Embryonic facial prominence (tissue), 1 donor: ENCODE data around the gene SUV39H2.
"Not testable (repeated sequence)": the region's sequence is repeated elsewhere in the genome, so short reads cannot be mapped to it uniquely, and the experiment has no call there.

Experiments
- DNase-seq: peaks from one replicate; pipeline ENCODE4 v3.0.0-alpha.2; 2016; ENCODE audit errors: extremely low spot score

The SUV39H2 gene

DNA sequence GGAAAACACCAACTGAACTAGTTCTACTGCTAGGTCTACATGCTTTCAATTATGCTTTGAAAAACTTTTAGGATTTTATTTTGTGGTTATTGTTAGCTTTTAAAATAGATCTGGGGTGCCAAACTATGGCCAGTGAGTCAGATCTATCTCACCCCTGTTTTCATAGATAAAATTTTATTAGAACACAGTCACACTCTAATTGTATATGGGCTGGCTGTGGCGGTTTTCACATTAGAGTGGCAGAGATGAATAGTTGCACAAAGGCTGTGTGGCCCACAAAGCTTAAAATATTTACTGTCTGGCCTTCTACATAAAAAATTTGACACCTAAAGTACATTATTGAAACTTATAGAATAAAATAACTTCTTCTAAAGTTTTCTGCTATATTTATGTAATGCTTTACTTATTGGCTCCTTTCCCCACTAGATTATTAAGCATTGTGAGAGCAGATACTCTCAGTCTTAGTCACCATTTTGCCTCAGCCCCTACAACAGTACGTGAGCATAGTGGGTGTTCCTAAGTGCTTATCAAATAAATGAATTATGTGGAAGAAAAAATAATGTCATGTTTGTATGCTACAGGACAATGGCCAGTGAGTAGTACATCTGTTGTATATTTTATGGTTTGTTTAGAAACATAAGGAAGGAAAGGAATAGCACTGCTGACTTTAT is 5.4 kb upstream of the SUV39H2 start:
- DNase-seq = no peak

DNA sequence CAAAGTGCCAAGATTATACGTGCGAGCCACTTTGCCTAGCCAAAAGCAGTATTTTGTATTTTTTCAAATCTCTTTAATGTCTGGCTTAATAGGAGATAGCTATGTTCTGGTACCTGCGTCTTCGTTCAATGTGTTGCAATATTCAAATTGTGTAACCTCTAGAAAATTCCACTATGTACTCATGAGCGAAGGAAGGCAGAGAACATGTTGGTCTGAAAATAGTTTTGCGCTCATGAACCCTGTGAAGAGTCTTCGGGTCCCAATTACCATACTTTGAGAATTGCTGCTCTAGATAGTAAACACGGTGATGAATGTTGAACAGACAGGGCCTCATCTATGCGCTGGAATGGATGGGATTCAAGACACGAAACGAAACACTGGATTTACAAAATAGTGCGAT is 2.7 kb upstream of the SUV39H2 start:
- no peak for DNase-seq

DNA sequence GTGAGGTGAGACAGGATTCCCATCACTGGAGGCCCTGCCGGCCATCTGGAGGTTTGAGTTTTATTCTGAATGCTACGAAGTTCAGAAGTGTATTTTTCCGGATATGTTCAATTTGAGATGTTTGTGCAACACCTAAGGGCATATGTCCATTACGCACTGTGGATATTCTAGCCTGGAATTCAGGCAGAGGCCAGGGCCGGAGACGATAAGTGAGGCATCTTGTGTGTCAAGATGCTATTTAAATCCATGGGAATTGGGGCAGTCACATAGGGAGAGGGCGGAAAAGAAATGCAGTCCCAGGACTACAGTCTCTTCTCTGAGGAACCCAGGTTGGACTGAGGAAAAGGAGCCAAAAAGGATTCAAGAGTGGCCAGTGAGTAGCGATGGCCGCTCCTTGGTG is 1.9 kb upstream of the SUV39H2 start:
- no peak for DNase-seq

DNA sequence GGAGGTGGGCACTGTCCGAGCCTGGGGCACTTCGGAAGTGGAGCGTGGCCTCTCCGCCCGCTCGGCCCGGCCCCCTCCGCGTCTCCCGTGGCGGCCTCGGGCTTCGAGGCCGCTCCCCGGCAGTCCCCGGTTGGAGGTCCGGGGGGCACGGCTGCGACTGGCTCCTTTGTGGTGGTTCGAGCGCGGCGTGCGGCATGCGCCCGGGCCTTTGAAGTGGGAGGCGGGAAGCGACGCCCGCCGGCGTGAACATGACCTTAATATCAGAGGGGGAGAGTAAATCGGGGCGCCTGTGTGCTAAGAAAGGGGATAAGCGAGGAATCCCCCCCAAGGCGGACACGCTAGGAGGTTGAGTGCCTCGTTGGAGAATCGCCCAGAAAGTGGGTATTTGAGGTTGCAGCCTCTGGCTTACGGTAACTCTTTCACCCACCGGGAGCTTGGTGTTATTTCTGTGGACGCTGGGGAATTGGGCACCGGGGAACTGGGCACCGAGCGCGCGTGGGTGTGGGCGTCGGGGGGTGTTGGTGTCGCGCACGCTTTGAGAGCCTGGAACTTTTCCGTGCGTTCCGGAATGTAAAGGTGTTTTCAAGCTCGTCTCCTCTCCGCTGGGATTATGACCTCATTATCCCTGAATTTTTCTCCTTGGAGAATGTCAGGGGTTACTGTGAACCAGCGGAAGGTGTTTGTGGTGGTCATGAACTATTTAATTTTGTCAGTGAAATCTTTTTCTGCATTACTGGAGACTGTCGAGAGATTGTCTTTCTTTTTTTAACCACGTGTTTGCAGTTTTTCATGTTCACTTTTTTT is 660 bp downstream of the SUV39H2 start:
- no peak for DNase-seq

DNA sequence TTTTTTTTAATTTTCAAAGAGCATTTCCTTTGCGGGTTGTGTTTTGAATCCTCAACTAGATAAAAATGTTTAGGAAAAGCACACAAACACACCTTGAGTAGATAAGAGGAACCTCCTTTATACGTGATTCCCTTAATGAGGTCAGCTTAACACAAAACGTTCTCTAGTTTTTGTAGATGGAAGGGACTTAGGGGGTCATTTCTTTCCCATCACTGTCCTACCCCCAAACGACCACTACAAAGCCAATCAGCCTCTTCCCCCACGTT is 1.2 kb downstream of the SUV39H2 start:
- DNase-seq = no peak

DNA sequence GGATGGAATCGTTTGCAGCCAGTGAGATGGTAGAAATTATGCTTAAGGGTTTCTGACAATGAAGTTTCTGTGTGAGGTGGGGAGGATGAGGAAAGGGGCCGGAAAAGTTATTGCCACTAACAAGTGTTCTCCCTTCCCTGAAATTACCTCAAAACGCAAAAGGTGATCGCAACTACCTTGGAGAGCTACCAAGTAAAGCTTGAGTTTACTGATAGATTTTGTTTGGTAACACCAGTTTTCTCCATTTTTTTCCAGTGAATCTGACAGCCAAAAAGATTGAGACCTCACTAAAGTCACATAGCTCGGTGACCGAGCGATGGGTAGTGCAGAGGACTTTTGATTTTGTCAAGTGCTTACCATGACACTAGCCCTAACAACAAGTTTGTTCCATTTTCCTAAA is 1.6 kb downstream of the SUV39H2 start:
- no peak for DNase-seq

DNA sequence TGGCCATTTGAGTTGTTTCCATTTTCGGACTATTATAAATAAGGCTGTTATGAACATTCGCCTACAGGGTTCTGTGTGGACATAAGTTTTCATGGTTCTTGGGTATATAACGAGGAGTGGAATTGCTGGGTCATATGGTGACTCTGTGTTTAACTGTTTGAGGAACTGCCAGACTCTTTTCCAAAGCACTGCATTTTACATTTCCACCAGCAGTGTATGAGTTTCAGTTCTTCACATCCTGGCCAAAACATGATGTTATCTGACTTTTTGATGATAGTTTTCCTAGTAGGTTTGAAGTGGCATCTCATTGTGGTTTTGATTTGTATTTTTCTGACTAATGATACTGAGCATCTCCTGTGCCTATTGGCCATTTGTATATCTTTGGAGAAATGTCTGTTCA is 5.4 kb downstream of the SUV39H2 start:
- no peak for DNase-seq

DNA sequence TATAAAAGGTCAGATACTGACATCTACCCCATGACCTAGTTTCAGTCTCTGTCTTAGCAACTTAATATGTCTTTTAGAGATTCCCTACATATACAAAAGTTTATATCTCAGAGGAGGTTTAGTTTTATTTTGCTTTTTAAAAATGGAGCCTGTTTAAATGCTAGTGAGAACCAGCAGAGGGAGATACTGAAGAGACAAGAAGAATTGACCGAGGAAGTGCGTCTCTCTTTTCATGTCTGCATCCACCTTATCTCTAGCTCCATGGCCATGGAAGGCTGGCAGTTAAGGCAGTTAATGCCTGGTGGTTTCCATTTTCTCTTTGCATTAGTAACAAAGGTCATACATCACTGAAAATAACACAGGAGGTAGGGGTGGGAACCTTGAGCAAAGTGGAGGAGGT is 10.7 kb downstream of the SUV39H2 start:
- DNase-seq = no peak

DNA sequence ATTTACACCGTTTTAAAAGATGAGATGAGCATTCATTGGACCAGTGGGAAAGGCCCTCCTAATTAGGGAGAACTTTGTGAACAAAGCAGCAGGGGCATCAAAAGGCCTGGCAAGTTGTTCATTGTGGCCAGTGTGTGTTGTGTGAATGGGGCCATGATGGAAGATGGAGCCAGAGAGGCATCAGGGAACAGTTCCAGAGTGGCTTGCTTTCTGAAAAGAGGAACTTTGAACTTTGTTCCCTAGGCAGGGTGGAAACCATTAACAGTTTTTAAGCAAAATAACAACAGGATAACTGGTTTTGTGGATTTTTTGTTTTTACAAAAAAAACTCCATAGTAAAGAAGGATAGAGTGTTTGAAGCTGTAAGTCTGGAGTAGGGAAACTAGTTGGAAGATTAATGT is 12.5 kb downstream of the SUV39H2 start:
- DNase-seq = no peak

DNA sequence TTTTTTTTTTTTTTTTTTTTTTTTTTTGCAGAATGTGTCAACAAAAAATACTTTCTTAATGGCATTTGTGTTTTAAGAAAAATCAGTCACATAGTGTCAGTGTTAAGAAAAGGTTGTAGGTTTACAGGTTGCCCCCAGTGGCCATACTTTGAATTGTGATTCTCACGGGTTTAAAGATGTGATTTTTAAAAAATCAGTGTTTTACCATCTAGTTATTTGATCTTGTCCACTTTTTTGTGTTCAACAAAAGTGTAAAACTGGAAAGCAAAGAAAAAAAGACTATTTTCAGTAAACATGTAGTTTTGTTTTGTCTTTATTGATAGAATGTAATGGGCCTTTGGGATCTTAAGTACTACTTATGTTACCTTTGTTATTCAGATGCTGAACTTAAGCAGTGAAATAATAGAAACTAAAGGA is 25.7 kb downstream of the SUV39H2 start:
- no peak for DNase-seq

DNA sequence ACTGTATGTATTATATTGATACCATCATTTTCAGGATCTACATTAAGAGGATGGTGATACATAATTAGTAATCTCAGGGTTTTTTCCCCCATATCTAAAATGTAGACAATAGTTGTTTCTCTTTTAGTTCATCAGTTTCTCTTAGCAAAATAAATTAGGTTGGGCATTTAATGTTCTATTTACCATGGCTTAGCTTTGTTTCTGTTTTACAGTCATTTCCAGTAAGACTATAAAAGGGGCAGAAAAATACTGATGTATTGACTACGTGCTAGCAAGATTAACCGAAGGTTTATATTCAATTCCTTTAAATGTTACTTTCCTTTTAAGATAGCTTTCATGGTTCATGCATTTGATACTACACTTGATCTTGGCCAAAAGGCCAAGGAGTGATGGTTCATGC is 26.2 kb downstream of the SUV39H2 start:
- DNase-seq = no peak

DNA sequence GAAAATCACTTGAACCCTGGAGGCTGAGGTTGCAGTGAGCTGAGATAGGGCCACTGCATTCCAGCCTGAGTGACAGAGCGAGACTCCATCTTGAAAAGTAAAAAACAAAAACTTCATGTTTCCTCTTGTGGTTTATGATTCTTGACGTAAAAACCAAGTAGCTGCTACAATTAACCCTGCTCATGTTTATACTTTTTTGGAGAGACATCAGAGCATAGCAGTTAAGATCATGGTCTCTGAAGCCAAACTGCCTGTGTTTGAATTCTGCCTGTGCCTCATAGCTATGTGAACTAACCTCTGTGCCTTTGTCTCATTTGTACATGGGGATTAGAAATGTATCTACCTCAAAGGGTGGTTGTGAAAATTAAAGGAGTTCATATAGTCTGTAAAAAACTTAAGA is 27.2 kb downstream of the SUV39H2 start:
- no peak for DNase-seq

DNA sequence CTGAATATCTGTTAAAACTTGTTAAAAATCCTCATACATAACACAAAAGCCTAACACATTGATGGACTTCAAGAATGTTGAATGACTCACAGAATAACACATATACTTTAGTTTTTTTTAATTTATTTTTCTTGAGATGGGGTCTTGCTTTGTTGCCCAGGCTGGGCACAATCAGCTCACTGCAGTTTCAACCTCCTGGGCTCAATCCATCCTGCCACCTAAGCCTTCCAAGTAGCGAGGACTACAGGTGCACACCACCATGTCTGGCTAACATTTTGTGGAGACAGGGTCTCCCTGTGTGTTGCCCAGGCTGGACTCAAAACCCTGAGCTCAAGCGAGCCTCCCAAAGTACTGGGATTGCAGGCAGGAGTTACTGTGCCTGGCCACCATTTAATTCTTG is 28.1 kb downstream of the SUV39H2 start:
- no peak for DNase-seq

DNA sequence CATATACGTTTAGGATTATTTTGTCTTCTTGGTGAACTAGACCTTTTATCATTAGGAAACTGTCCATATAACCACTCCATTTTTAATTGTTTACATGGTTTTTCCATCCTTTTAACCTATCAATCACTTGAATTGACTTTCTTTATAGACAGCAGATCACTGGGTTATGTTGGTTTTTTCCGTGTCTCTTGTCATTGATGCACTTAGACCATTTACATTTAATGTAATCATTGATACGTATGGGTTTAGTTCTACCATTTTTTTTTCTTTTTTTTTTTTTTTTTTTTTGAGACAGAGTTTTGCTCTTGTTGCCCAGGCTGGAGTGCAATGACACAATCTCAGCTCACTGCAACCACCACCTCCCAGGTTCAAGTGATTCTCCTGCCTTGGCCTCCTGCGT is 28.9 kb downstream of the SUV39H2 start:
- not testable (repeated sequence) for DNase-seq

DNA sequence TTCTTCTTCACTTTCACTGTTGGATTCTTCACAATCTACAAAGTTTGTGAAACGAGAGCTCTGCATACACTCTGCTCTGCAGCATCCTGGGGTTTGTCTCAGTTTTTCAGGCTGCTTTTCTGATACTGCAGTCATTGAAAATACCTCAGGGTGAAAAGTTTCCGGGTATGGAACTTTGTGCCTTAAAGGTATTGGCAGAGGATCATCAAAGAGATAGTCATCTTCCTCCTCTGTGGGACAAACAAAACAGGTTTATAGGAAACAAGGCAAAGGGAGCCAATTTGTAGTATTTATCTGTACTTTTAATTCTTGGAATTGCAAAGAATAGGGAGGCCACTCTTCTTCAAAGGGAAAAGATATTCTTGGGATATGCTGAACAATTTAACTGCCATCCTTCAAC is 30.4 kb downstream of the SUV39H2 start:
- no peak for DNase-seq

DNA sequence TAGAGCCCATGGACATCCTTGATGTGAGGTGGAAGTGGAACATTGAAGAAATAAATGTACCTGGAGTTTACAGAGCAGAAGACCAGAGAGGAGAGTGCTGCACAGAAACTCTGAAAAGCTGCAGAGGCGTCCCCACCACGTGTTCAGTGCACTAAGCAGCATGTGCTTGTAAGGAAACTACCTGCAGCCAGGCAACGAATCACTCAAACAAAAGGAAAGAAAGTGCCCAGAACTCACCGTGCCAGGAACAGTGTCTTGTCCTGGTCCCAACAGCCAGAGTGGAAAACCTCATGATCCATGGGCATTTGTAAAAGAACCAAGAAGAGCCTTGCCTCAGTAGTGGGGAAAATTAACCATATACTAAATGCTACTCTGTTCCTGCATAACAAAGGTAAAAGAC is 32.3 kb downstream of the SUV39H2 start:
- DNase-seq = no peak

DNA sequence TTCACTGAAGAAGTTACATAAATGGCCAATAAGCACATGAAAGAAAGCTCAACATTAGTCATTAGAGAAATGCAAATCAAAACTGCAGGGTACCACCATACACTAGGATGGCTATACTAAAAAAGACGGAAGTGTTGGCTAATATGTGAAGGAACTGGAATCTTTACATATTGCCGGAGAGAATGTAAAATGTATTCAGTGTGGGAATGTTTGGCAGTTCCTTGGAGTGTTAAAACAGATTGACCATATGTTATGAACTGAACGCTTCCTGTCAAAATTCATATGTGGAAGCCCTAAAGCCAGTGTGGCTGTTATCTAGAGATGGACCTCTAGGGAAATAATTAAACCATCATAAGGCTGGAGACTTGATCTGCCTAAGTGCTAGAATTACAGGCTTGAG is 33.1 kb downstream of the SUV39H2 start:
- no peak for DNase-seq

DNA sequence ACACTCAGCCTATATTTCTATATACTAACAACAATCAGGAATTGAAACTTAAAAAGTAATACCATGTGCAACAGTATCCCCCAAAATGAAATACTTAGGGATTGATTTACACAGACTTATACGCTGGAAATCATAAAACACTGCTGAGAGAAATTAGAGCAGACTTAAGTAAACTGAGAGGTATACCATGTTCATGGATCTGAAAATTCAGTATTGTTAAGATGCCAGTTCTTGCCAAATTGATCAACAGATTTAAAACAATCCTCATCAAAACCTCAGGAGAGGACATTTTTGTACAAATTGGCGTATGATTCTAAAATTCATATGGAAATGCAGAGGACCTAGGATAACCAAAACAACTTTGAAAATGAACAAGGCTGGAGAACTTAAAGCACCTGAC is 37.9 kb downstream of the SUV39H2 start:
- no peak for DNase-seq

DNA sequence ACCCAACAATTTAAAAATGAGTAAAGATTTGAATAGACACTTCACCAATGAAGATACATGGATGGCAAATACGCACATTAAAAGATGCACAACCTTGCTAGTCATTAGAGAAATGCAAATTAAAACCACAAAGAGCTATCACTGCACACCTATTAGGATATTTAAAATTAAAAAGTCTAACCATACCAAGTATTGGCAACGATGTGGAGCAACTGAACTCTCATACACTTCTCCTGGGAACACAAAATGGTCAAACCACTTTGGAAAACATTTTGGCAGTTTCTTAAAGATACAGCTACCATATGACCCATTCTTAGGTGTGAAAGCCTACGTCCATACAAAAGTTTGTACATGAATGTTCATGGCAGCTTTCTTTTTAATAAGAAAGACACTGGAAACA is 39.2 kb downstream of the SUV39H2 start:
- no peak for DNase-seq

DNA sequence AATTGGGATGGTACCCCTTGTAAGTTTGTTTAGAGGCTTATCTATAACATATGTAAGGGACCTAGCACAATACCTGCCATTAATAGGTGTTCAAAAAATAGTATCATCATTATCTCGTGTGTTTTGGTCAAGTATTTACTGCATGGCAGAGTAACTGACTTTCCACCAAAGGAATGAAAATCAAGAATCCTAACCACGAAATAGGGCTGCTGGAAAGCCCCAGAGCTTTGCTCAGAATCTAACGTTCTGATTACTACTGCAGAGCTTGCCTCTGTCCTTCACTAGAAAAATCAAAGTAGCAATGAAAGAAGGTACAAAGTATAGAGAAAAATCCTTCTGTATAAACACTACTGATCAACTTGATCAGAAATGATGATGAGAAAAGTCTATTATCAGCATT is 40.3 kb downstream of the SUV39H2 start:
- no peak for DNase-seq

DNA sequence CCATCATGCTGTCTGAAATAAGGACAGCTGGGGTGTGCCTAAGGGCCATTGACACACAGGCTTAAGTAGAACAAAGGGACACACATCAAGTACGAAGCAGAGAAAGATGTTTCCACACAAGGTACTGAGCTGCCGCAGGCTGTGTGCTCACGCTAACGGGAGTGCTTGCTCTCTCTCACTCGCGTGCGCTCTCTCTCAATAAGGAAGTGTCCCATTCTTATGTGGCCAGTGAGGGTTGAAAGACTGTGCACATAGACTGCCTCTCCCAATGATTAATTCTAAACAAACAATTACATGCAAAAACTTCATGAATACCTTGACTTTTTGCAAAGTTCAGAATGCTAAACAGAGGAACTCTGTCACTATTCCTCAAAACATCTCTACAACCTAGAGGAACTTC is 45.3 kb downstream of the SUV39H2 start:
- no peak for DNase-seq

DNA sequence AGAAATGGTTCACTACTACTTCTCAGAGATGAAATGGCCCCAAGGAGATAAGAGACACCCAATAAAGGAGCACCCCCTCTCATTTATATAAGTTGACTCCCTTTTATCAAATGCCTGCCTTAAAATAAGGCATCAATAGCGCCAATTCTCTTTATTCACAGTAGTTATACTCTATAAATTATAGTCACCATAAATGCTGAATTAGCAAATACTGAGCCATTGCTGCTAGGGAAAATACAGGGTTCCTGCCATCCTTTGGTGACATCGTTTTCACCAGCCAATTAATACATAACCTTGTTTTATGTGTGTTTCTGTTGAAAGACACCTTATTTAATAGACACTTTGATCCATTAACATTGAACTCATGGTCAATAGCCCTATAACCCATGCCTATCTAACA is 46.6 kb downstream of the SUV39H2 start:
- no peak for DNase-seq

DNA sequence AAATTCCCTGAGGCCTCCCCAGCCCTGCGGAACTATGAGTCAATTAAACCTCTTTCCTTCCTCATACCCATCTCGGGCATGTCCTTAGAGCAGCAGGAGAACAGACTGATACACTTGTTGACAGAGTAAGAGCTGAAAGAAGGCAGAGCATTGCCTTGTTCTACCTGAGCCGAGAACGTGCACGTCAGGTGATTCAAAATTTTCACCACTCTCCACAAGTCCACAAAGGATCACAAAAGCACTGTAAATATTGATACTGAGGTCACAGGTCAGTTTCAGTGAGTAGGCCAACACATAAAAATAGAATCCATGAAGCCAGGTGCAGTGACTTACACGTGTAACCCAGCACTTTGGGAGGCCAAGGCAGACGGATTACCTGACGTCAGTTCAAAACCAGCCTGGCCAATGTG is 47.4 kb downstream of the SUV39H2 start:
- no peak for DNase-seq
